Parathyroid adenoma (tissue), 2 donors: ENCODE data around the gene PAX5.

Experiments
- H2AFZ ChIP-seq: fragments of 300-600 bp; sonication (generic); one replicate; pipeline ENCODE4 v1.7.0; 2017; ENCODE audit warnings: antibody characterized with exemption, mild to moderate bottlenecking
- H3K27ac ChIP-seq: fragments of 300-600 bp; sonication (generic); one replicate; pipeline ENCODE4 v1.7.0; 2017
- H3K27me3 ChIP-seq: fragments of 300-600 bp; sonication (generic); one replicate; pipeline ENCODE4 v1.7.0; 2017; ENCODE audit warnings: low read length; ENCODE audit not compliant: control insufficient read depth, insufficient read depth
- H3K36me3 ChIP-seq: fragments of 300-600 bp; sonication (generic); one replicate; pipeline ENCODE4 v1.7.0; 2017; ENCODE audit warnings: low read length; ENCODE audit not compliant: control insufficient read depth, insufficient read depth
- H3K4me1 ChIP-seq: fragments of 300-600 bp; sonication (generic); one replicate; pipeline ENCODE4 v1.7.0; 2017; ENCODE audit warnings: control low read depth
- H3K4me2 ChIP-seq: fragments of 300-600 bp; sonication (generic); one replicate; pipeline ENCODE4 v1.7.0; 2017; ENCODE audit warnings: low read length
- H3K4me3 ChIP-seq: fragments of 300-600 bp; sonication (generic); one replicate; pipeline ENCODE4 v1.7.0; 2017; ENCODE audit warnings: low read depth, low read length
- H3K79me2 ChIP-seq: fragments of 300-600 bp; sonication (generic); one replicate; pipeline ENCODE4 v1.7.0; 2017; ENCODE audit warnings: control low read depth
- H3K9ac ChIP-seq: fragments of 300-600 bp; sonication (generic); one replicate; pipeline ENCODE4 v1.7.0; 2017; ENCODE audit warnings: mild to moderate bottlenecking
- H3K9me3 ChIP-seq: fragments of 300-600 bp; sonication (generic); one replicate; pipeline ENCODE4 v1.7.0; 2017; ENCODE audit warnings: low read length; ENCODE audit not compliant: control insufficient read depth
- TF ChIP-seq, protein P1 (sequence below): fragments of 300-600 bp; sonication (generic); IDR thresholded peaks from one replicate; pipeline ENCODE4 v1.7.0; 2017; ENCODE audit warnings: antibody characterized with exemption, mild to moderate bottlenecking
- donor health status: primary hyperparathyroidism.

Gene PAX5

GRCh38 chr9:36847781-36848673, 186.0 kb downstream of the PAX5 start:
- H3K36me3 ChIP-seq = no peaks in the 10 kb centered on the region

DNA sequence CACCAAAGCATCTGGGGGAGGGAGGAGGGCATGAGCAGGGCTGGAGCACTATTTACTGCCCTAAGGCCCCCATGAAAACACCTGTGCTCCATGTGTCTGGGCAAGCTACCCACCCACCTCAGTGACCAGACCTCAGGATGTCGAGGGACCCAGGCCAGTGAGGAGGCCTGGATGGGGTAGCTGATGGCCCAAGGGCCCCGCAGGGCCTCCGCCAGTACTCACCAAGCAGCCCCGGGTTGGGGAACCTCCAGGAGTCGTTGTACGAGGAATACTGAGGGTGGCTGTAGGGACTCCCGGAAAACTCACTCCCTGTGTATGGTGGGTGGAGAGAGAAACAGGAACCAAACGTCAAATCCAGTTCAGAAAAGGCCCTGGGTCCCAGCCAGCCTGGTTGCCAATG, 187.4 kb downstream of the PAX5 start:
- no peaks in the 10 kb centered on the region for H3K4me1 ChIP-seq
- H3K4me3 ChIP-seq = no peak overlapping the region
- TF ChIP-seq, protein P1, sequence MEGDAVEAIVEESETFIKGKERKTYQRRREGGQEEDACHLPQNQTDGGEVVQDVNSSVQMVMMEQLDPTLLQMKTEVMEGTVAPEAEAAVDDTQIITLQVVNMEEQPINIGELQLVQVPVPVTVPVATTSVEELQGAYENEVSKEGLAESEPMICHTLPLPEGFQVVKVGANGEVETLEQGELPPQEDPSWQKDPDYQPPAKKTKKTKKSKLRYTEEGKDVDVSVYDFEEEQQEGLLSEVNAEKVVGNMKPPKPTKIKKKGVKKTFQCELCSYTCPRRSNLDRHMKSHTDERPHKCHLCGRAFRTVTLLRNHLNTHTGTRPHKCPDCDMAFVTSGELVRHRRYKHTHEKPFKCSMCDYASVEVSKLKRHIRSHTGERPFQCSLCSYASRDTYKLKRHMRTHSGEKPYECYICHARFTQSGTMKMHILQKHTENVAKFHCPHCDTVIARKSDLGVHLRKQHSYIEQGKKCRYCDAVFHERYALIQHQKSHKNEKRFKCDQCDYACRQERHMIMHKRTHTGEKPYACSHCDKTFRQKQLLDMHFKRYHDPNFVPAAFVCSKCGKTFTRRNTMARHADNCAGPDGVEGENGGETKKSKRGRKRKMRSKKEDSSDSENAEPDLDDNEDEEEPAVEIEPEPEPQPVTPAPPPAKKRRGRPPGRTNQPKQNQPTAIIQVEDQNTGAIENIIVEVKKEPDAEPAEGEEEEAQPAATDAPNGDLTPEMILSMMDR = no peak
- no peaks in the 10 kb centered on the region for H3K9me3 ChIP-seq
- H3K36me3 ChIP-seq = no peaks in the 10 kb centered on the region
- H2AFZ ChIP-seq = no peak overlapping the region
- no peaks in the 10 kb centered on the region for H3K27me3 ChIP-seq
- H3K4me2 ChIP-seq = no peak overlapping the region
- no peak overlapping the region for H3K9ac ChIP-seq
- H3K79me2 ChIP-seq = no peaks in the 10 kb centered on the region
- H3K27ac ChIP-seq = no peak overlapping the region

More at GRCh38 chr9:36847781-36848673, 186.0 kb downstream of the PAX5 start:
- Histone ChIP-seq H3K79me2 (no peaks in the 10 kb centered on the region), H3K9ac (no peak overlapping the region), H3K27ac (no peak overlapping the region), H3K4me1 (no peaks in the 10 kb centered on the region), H3K4me3 (no peak overlapping the region), H3K4me2 (no peak overlapping the region), H2AFZ (no peak overlapping the region), H3K27me3 (no peaks in the 10 kb centered on the region), H3K9me3 (no peaks in the 10 kb centered on the region)
- TF ChIP-seq, protein P1 = no peak

DNA sequence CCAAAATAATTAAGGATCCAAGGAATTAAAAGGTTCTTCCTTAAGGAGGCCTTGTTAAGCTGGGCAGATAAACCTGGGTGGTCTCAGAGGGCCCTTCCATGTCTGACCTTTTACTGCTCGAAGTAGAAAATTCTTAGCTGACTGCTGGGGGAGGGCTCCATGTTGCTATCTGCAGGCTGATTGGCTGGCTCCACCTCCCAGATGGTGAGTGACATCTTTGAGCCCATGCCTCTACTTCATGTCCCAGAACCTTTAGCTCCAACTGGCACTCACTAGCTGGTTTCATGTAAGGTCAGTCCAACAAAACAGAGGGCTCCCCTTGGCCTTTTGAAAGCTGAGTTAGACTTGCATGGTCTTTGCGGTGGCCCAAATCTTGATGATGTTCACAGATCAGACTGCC, 188.2 kb downstream of the PAX5 start:
- H3K79me2 ChIP-seq = no peaks in the 10 kb centered on the region

GRCh38 chr9:36844961-36845360, 189.1 kb downstream of the PAX5 start:
- H3K4me3 ChIP-seq = no peak overlapping the region
- no peaks in the 10 kb centered on the region for H3K9me3 ChIP-seq
- no peak overlapping the region for H2AFZ ChIP-seq
- H3K27ac ChIP-seq = no peak overlapping the region
- H3K36me3 ChIP-seq = no peaks in the 10 kb centered on the region
- H3K79me2 ChIP-seq = no peaks in the 10 kb centered on the region
- H3K4me1 ChIP-seq = no peaks in the 10 kb centered on the region
- H3K4me2 ChIP-seq = no peak overlapping the region
- no peaks in the 10 kb centered on the region for H3K27me3 ChIP-seq
- H3K9ac ChIP-seq = no peak overlapping the region
- TF ChIP-seq, protein P1 = no peak

More for the DNA sequence above, 188.2 kb downstream of the PAX5 start:
- H3K36me3 ChIP-seq = no peaks in the 10 kb centered on the region
- H3K4me3 ChIP-seq = no peak overlapping the region
- H3K4me2 ChIP-seq = no peak overlapping the region
- H2AFZ ChIP-seq = no peak overlapping the region
- TF ChIP-seq, protein P1 = no peak
- H3K9me3 ChIP-seq = no peaks in the 10 kb centered on the region
- no peak overlapping the region for H3K9ac ChIP-seq
- no peak overlapping the region for H3K27ac ChIP-seq
- no peaks in the 10 kb centered on the region for H3K27me3 ChIP-seq
- no peaks in the 10 kb centered on the region for H3K4me1 ChIP-seq

- H3K27ac ChIP-seq = no peak overlapping the region
- H3K9ac ChIP-seq = no peak overlapping the region
- no peak overlapping the region for H3K4me2 ChIP-seq
- no peaks in the 10 kb centered on the region for H3K36me3 ChIP-seq
- TF ChIP-seq, protein P1 = no peak
- no peak overlapping the region for H3K4me3 ChIP-seq
- H3K27me3 ChIP-seq = no peaks in the 10 kb centered on the region
- H2AFZ ChIP-seq = no peak overlapping the region
- H3K4me1 ChIP-seq = no peaks in the 10 kb centered on the region
- H3K79me2 ChIP-seq = no peaks in the 10 kb centered on the region
- no peaks in the 10 kb centered on the region for H3K9me3 ChIP-seq
These were observed 190.1 kb downstream of the PAX5 start for GRCh38 chr9:36843964-36844363.
